GM04504 (cell line): Measurements from ENCODE around the gene GCHFR.
A peak's percentile ranks its signal among the peaks of the same experiment; 100 is the strongest.

ENCODE experiments used
- DNase-seq: peaks from one replicate; pipeline ENCODE4 v3.0.0-alpha.2; 2012; ENCODE audit warnings: low read depth

GCHFR gene

GRCh38 chr15:40754883-40755811, 8.7 kb upstream of the GCHFR start, which contains the start of gene RMDN3:
Gene RMDN3 (minus strand): TSS chr15:40755254. CDS start chr15:40754783, 471 bp downstream.
- peak; percentile 79 for DNase-seq

DNA sequence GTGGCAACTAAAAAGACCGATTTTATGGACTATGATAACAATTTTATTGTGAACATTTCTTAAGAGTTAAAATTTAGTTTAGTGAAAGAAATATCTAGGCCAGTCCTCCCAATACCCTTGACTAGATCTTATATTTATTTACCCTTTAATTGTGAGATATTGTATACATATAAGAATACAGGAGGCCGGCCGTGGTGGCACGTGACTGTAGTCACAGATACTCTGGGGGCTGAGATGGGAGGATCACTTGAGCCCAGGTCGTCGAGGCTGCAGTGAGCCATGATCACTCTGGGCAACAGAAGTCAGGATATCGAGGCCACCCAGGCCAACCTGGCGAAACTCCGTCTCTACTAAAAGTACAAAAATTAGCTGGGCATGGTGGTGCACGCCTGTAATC, 8.1 kb upstream of the GCHFR start:
- no peak for DNase-seq

DNA sequence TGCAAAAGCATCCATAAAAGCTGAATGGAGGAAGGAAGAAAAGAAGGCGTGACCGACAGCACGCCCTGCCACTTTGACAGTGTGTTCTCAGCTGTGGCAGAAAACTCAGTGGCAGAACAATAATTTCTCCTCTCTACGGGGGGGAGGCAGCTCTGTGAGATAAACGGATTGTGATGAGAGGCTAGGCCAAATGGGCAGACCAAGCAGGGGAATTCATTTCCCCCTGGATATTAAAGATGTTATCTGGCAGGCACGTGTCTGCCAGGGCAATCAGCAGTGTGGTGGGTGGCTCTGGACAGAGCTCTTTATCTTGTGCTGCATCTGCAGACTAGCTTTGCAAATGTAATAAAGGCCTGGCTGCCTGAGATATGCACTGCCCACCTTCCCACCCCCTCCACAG, 6.9 kb upstream of the GCHFR start:
- DNase-seq = no peak

GRCh38 chr15:40759961-40760360, 3.9 kb upstream of the GCHFR start:
- no peak for DNase-seq

DNA sequence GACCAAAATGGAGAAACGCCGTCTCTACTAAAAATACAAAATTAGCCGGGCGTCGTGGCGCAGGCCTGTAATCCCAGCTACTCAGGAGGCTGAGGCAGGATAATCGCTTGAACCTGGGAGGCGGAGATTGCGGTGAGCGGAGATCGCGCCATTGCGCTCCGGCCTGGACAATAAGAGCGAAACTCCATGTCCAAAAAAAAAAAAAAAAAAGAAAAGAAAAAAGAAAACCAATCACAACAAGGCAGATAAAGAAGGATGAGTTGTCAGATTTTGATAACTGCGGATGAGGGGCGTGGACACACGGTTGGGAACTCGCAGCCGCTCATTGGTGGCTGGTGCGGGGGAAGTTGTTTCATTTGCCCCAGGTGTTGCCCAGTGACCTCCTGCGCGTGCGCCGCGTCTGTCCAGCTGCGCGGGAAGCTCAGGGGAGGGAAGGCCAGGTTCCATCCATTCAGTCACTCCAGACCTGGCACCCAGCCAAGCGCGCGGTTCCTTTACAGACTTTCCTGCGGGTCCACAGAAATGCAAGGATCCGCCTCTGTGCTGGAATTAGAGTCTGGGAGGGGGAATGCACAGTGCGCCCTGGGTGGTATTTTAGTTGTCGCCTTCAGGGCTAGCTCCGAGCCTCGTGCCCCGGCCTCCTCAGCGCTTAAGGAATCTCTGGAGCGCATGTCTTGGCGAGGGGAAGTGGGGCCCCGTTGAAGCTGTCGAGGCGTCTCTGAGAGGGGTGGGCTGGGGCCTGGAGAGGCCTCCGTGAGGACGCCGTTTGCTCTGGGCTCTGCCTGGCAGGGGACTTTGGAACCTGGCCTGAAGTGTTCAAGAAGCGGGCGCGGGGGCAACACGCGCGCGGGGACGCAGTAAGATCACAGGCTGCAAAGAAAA, 708 bp upstream of the GCHFR start:
- no peak for DNase-seq

GRCh38 chr15:40764629-40765103, 798 bp downstream of the GCHFR start:
- DNase-seq = no peak

DNA sequence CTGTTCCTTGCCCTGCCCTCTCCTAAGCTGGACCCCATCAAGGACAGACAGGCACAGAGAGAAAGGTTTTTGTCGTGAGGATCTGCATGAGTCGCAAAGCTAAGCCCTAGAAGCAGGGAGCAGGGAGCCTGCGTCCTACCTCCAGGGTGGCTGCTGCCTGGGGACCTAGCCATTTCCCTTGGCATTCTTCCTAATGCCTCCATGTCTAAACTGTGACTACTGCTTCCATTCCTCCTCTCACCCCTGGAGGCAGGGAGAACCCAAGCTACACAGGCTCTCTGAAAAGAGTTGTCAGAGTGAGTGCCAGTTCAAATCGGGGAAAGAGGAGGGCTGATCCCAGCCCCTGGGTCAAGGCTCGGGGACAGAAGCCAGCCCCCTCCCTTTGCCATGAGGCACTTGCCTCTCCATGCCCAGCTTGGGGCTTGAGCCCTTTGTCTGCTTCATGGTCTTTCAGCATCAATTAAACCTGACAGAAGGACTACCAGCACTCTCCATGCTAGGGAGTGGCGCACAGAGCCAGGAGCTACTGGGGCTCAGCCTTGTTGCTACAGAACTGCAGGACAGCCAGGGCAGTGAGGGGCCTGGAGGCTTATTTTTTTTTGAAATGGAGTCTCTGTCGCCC, 2.4 kb downstream of the GCHFR start:
- DNase-seq = no peak

- DNase-seq = no peak
Observed at GRCh38 chr15:40766906-40767837, 3.3 kb downstream of the GCHFR start.

DNA sequence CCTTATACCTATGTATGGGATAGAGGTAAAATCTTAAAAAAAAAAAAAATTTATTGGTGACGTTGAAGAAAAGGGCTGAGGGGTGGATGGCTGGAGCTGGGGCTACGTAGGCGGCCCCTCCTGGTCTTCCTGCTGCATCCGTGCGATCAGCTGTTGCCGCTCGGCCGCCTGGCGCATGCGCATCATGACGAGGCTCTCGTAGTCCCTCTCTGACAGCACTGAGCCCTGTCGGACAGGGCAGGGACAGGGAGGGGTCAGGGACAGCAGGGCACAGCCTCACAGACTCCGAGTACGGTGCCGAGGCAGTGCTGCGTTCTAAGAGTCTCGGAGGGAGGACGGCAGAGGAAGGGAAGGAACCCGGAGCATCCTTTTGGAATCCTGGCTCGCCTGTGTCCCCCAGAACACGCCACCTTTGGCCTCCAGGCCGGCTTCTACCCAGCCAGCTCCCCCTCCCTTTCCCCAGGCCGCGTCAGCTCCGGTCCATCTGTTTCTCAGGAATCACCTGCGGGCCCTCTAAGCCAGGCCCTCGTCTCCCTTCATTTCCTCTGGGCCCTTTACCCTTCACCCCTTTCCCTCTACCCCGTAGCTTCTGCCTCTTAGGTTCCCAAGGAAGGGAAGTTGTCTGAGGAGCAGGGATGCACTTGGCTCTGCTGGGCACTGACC, 4.1 kb downstream of the GCHFR start:
- no peak for DNase-seq

- no peak for DNase-seq
Observed at GRCh38 chr15:40768521-40769273, 4.8 kb downstream of the GCHFR start.

GRCh38 chr15:40769274-40770146, 5.6 kb downstream of the GCHFR start, which contains the start of gene C15orf62:
Gene C15orf62 (plus strand): TSS chr15:40769980. CDS start chr15:40770496, 516 bp downstream.
- DNase-seq = no peak

- DNase-seq = no peak
Observed at GRCh38 chr15:40770147-40770721, 6.4 kb downstream of the GCHFR start.

- no peak for DNase-seq
Observed at GRCh38 chr15:40771242-40771641, 7.4 kb downstream of the GCHFR start.

DNA sequence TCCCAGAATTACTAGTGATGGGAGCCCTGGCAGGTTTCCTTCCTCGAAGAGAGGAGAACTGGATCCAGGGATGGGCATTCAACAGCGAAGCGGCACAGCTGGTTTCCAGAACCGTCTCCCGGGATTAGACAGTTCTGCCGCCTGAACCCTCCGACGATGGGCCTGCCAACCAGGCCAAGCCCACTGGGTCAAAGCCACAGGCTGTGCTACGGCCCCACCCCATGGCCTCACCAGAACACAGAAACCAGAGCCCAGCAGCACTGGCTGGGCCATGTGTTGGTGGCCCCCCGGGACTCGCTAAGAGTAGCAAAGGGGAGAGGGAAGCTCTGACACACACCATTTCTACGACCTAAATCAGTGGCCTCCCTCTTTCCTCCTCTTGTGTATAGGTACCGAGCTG, 8.1 kb downstream of the GCHFR start:
- no peak for DNase-seq

- DNase-seq = no peak
Observed at GRCh38 chr15:40773496-40773895, 9.6 kb downstream of the GCHFR start.

DNA sequence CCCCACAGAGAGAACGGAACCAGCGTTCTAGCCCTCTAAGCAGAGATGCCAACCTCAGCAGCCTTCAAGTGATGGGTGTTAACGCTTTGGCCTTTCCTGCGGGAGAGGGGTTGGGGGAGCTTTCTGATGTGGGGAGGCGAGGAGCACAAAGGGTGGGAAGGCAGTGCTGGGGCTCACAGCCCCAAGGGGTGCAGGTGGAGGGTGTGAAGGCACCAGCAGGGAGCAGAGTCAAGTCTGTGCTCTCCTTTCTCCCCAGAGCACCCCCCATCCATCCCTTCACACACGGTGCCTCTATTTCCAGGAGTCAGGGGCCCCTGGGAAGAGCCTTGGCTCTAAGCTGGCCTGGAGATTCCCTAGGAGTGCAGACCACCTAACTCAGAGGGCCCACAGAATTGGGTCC, 10.0 kb downstream of the GCHFR start:
- DNase-seq = no peak

GRCh38 chr15:40775007-40775406, 11.1 kb downstream of the GCHFR start:
- DNase-seq = no peak
